ENCODE data around the gene HSPB7.

- TF ChIP-seq POLR2AphosphoS5 (IDR thresholded peaks at IDR 0.05; ENCODE audit: low read depth, low read length) (no peak), POLR2A (IDR thresholded peaks at IDR 0.05; ENCODE audit: low read depth, low read length) (no peak), TAF1 (IDR thresholded peaks at IDR 0.05; ENCODE audit: borderline replicate concordance, low read depth, low read length) (no peak)
These were observed 5.8 kb downstream of the HSPB7 start for GRCh38 chr1:16011936-16012589.
